Testis (tissue), 3 donors: ENCODE measurements around the gene ALOX5AP. TPM values are rescaled to one million over a fixed set of nuclear protein-coding genes. Genes with fewer than 3 reads are reported as not detected.

Experiments used
- DNase-seq: peaks from one replicate; pipeline ENCODE4 v3.0.0-alpha.2; 2019
- H3K27ac ChIP-seq, 2 donors: fragments of 200-600 bp; sonication (generic); one replicate each; pipeline ENCODE4 v1.5.1; 2019
- H3K27me3 ChIP-seq: fragments of 200-600 bp; sonication (generic); one replicate; pipeline ENCODE4 v1.5.1; 2019
- H3K36me3 ChIP-seq: fragments of 200-600 bp; sonication (generic); one replicate; pipeline ENCODE4 v1.5.1; 2017; ENCODE audit warnings: low read depth; ENCODE audit errors: missing control alignments
- H3K4me1 ChIP-seq: fragments of 200-600 bp; sonication (generic); one replicate; pipeline ENCODE4 v1.5.1; 2019
- H3K4me3 ChIP-seq, 2 donors: fragments of 200-600 bp; sonication (generic); one replicate each; pipeline ENCODE4 v1.5.1; 2017 to 2019
- H3K9me3 ChIP-seq: fragments of 200-600 bp; sonication (generic); one replicate; pipeline ENCODE4 v1.5.1; 2017
- CTCF ChIP-seq, 3 experiments: fragments of 450-650 bp in 2 of 3; fragments of 200-600 bp in 1 of 3; sonication (generic) in 1 of 3; IDR thresholded peaks; one replicate each; pipeline ENCODE4 v1.5.1; 2016 to 2019; ENCODE audit warnings: antibody characterized with exemption in 3 of 3, mild to moderate bottlenecking in 2 of 3, moderate library complexity in 1 of 3
- POLR2A ChIP-seq: fragments of 450-650 bp; IDR thresholded peaks from one replicate; pipeline ENCODE4 v1.6.1; 2017; ENCODE audit warnings: antibody characterized with exemption, mild to moderate bottlenecking, moderate library complexity
- WGBS, 2 donors: methylation state at CpG; one replicate each; pipeline ENCODE4 v1.1.5; 2018; 5-methylcytosine and 5-hydroxymethylcytosine counted together
- intact Hi-C: fragments of 100-400 bp; cut with DNase I; formaldehyde crosslinking; loops from one replicate; pipeline ENCODE4 v1.15.1; 2023; ENCODE audit warnings: low total_unique reads
- polyA plus RNA-seq: library from polyadenylated mRNA; stranded (reverse); fragments of 350-450 nt; fragmentation: Illumina TruSeq; extraction: RNeasy Lipid Tissue Mini Kit (QIAGEN cat#74804); gene quantifications from one replicate; pipeline ENCODE4 v1.2.3, GENCODE V29; 2014; ENCODE audit warnings: low read depth, low replicate concordance; ENCODE audit not compliant: insufficient read depth
- total RNA-seq, 2 donors: library from RNA; depleted of rRNA; stranded (reverse); fragments of >200 nt; gene quantifications; one replicate each; pipeline ENCODE4 v1.2.3, GENCODE V29; 2016

The ALOX5AP gene
- total and polyA plus RNA-seq, 3 donors from 2014 or later, result 2.5 to 13.4 (median 7.3) TPM

GRCh38 chr13:30690282-30691188 lies 44.8 kb upstream of the ALOX5AP start:
- peak; percentile 63 for DNase-seq
- 20 to 33% methylated on average over 21 of the region's 21 CpGs for WGBS, 2 donors

GRCh38 chr13:30692113-30692512 lies 43.2 kb upstream of the ALOX5AP start:
- Histone ChIP-seq H3K36me3 (no peaks in the 10 kb centered on the region), H3K9me3 (no peaks in the 10 kb centered on the region), H3K4me3 (no peak overlapping the region), H3K27ac (no peak overlapping the region), H3K4me1 (peaks cover 4% of the 10 kb centered on the region), H3K27me3 (no peaks in the 10 kb centered on the region)
- DNase-seq, result no peak
- intact Hi-C loops, result no loop called here
- no peak for TF ChIP-seq CTCF (IDR thresholded peaks at IDR 0.05)
- no peak for TF ChIP-seq POLR2A
- 71 to 100% methylated on average over 1 of the region's 1 CpG for WGBS, 2 donors

More at GRCh38 chr13:30690282-30691188, 44.8 kb upstream of the ALOX5AP start:
- intact Hi-C loops, result no loop called here
- TF ChIP-seq POLR2A (no peak), CTCF (IDR thresholded peaks at IDR 0.05) (no peak)
- Histone ChIP-seq H3K27me3 (no peaks in the 10 kb centered on the region), H3K36me3 (no peaks in the 10 kb centered on the region), H3K4me1 (peaks cover 4% of the 10 kb centered on the region), H3K4me3 (peak overlapping the region; percentile 29 to 49), H3K27ac (peak overlapping the region; percentile 21 to 50), H3K9me3 (no peaks in the 10 kb centered on the region)

GRCh38 chr13:30696278-30697176 lies 38.8 kb upstream of the ALOX5AP start:
- intact Hi-C loops, result no loop called here
- Histone ChIP-seq H3K36me3 (no peaks in the 10 kb centered on the region), H3K4me3 (no peak overlapping the region), H3K4me1 (peaks cover 11% of the 10 kb centered on the region), H3K9me3 (no peaks in the 10 kb centered on the region), H3K27me3 (no peaks in the 10 kb centered on the region), H3K27ac (no peak overlapping the region)
- no peak for TF ChIP-seq POLR2A
- TF ChIP-seq CTCF (IDR thresholded peaks at IDR 0.05), result no peak
- WGBS, 2 donors, result 43 to 47% methylated on average over 11 of the region's 11 CpGs
- DNase-seq, result no peak

- DNase-seq, result no peak
- Histone ChIP-seq H3K27ac (no peak overlapping the region), H3K4me1 (peaks cover 11% of the 10 kb centered on the region), H3K27me3 (no peaks in the 10 kb centered on the region), H3K4me3 (no peak overlapping the region), H3K9me3 (no peaks in the 10 kb centered on the region), H3K36me3 (no peaks in the 10 kb centered on the region)
- no peak for TF ChIP-seq CTCF (IDR thresholded peaks at IDR 0.05)
- no peak for TF ChIP-seq POLR2A
- 55 to 67% methylated on average over 8 of the region's 8 CpGs for WGBS, 2 donors
- intact Hi-C loops, result no loop called here
These were observed 38.0 kb upstream of the ALOX5AP start for GRCh38 chr13:30697177-30697953.
